Eye (tissue), 1 donor: ENCODE data around the gene GJD3.
A peak's percentile ranks its signal among the peaks of the same experiment; 100 is the strongest.
"Not testable (repeated sequence)": the region's sequence is repeated elsewhere in the genome, so short reads cannot be mapped to it uniquely, and the experiment has no call there.

Source experiments
- DNase-seq: peaks from one replicate; pipeline ENCODE4 v3.0.0-alpha.2; 2015

The GJD3 gene

GRCh38 chr17:40367728-40368127 lies 3.2 kb upstream of the GJD3 start:
- DNase-seq, result not testable (repeated sequence)

- no peak for DNase-seq
Measured at GRCh38 chr17:40366861-40367518, 2.5 kb upstream of the GJD3 start.

- no peak for DNase-seq
Measured at GRCh38 chr17:40366076-40366860, 1.7 kb upstream of the GJD3 start.

- DNase-seq, result no peak
Measured at GRCh38 chr17:40364906-40365305, 369 bp upstream of the GJD3 start.

- DNase-seq, result peak; percentile 66
Measured at GRCh38 chr17:40363111-40363827, 1.3 kb downstream of the GJD3 start.

- DNase-seq, result peak; percentile 86
Measured at GRCh38 chr17:40362696-40363110, 1.8 kb downstream of the GJD3 start.

- DNase-seq, result no peak
Measured at GRCh38 chr17:40361925-40362695, 2.4 kb downstream of the GJD3 start.

- peak; percentile 10 for DNase-seq
Measured at GRCh38 chr17:40361063-40361924, 3.2 kb downstream of the GJD3 start.

- no peak for DNase-seq
Measured at GRCh38 chr17:40360091-40360490, 4.4 kb downstream of the GJD3 start.

GRCh38 chr17:40358323-40359038 lies 6.1 kb downstream of the GJD3 start:
- DNase-seq, result peak; percentile 96

- peak; percentile 40 for DNase-seq
Measured at GRCh38 chr17:40356990-40357881, 7.3 kb downstream of the GJD3 start.

- DNase-seq, result no peak
Measured at GRCh38 chr17:40355804-40356758, 8.5 kb downstream of the GJD3 start.

GRCh38 chr17:40355123-40355803 lies 9.3 kb downstream of the GJD3 start:
- peak; percentile 88 for DNase-seq

GRCh38 chr17:40354221-40355122 lies 10.1 kb downstream of the GJD3 start:
- DNase-seq, result no peak

- no peak for DNase-seq
Measured at GRCh38 chr17:40352779-40353394, 11.7 kb downstream of the GJD3 start.

GRCh38 chr17:40352237-40352778 lies 12.2 kb downstream of the GJD3 start:
- DNase-seq, result no peak
